ENCODE data around the gene CCDC18. TPM values are rescaled to one million over a fixed set of nuclear protein-coding genes. Genes with fewer than 3 reads are reported as not detected.

CCDC18 gene
- total RNA-seq, 4 donors from 2014 or later: 1.4 to 4.6 (median 1.8) TPM

DNA sequence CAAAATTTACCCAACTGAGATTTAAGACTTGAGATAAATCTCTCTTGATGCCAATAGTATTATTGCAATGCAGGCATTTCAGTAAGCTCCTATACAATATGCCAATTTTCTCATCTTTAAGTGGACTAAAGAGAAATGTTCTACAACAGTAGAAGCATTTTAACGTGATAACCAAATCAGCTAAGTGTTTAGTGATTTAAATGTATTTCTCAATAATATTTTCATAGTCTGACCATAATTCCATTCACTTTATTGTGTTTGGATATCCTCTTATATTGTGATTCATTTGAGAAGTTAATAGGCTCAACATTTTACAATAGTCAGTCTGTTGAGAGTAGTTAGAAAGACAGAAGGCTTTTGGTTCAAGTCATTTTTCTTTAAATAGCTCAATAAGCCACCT is 120.6 kb downstream of the CCDC18 start:
- 79% methylated on average over 1 of the region's 1 CpG for WGBS
- intact Hi-C loops (cut with DNase I): loop anchor here (10.0 kb wide), 3 partner anchors 134 to 544 kb away; no protein-coding TSS in a partner anchor

GRCh38 chr1:93302078-93302477 is 121.6 kb downstream of the CCDC18 start:
- TF ChIP-seq, protein P1, sequence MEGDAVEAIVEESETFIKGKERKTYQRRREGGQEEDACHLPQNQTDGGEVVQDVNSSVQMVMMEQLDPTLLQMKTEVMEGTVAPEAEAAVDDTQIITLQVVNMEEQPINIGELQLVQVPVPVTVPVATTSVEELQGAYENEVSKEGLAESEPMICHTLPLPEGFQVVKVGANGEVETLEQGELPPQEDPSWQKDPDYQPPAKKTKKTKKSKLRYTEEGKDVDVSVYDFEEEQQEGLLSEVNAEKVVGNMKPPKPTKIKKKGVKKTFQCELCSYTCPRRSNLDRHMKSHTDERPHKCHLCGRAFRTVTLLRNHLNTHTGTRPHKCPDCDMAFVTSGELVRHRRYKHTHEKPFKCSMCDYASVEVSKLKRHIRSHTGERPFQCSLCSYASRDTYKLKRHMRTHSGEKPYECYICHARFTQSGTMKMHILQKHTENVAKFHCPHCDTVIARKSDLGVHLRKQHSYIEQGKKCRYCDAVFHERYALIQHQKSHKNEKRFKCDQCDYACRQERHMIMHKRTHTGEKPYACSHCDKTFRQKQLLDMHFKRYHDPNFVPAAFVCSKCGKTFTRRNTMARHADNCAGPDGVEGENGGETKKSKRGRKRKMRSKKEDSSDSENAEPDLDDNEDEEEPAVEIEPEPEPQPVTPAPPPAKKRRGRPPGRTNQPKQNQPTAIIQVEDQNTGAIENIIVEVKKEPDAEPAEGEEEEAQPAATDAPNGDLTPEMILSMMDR (IDR thresholded peaks at IDR 0.05): no peak
- no peak for TF ChIP-seq EP300 (IDR thresholded peaks at IDR 0.05)
- 90% methylated on average over 5 of the region's 5 CpGs for WGBS
- H3K27ac ChIP-seq (replicated peaks in 1 of 4): no peak overlapping the region
- no peaks in the 10 kb centered on the region for H3K9me3 ChIP-seq
- H3K27me3 ChIP-seq: no peaks in the 10 kb centered on the region
- H3K36me3 ChIP-seq: peaks cover 0 to 9% (median 0%) of the 10 kb centered on the region in 4 donors
- intact Hi-C loops (cut with DNase I): loop anchor here (10.0 kb wide), 3 partner anchors 133 to 543 kb away; no protein-coding TSS in a partner anchor
- no peaks in the 10 kb centered on the region for H3K4me1 ChIP-seq
- DNase-seq (ENCODE audit: extremely low spot score): no peak
- H3K4me3 ChIP-seq: no peak overlapping the region

More for the DNA sequence above, 120.6 kb downstream of the CCDC18 start:
- H3K9me3 ChIP-seq: no peaks in the 10 kb centered on the region
- H3K27me3 ChIP-seq: no peaks in the 10 kb centered on the region
- H3K36me3 ChIP-seq: peaks cover 0 to 9% (median 0%) of the 10 kb centered on the region in 4 donors
- H3K4me3 ChIP-seq: no peak overlapping the region
- no peaks in the 10 kb centered on the region for H3K4me1 ChIP-seq
- DNase-seq (ENCODE audit: extremely low spot score): no peak
- TF ChIP-seq EP300 (IDR thresholded peaks at IDR 0.05): no peak
- TF ChIP-seq POLR2A (IDR thresholded peaks at IDR 0.05; ENCODE audit: low read depth): no peak
- TF ChIP-seq, protein P1 (IDR thresholded peaks at IDR 0.05): no peak
- TF ChIP-seq POLR2AphosphoS5 (IDR thresholded peaks at IDR 0.05): no peak
- no peak overlapping the region for H3K27ac ChIP-seq (replicated peaks in 1 of 4)

GRCh38 chr1:93304716-93305138 is 124.2 kb downstream of the CCDC18 start:
- Histone ChIP-seq H3K27me3 (no peaks in the 10 kb centered on the region), H3K27ac (replicated peaks in 1 of 4) (no peak overlapping the region), H3K9me3 (no peaks in the 10 kb centered on the region), H3K4me3 (no peak overlapping the region), H3K4me1 (no peaks in the 10 kb centered on the region), H3K36me3 (peaks cover 0 to 16% (median 0%) of the 10 kb centered on the region in 4 donors)
- no peak for DNase-seq (ENCODE audit: extremely low spot score)
- intact Hi-C loops (cut with DNase I): loop anchor here (10.0 kb wide), 3 partner anchors 130 to 540 kb away; no protein-coding TSS in a partner anchor
- TF ChIP-seq, protein P1 (IDR thresholded peaks at IDR 0.05): peak; percentile 74 to 93 (median 85)
- TF ChIP-seq EP300 (IDR thresholded peaks at IDR 0.05) (no peak), POLR2A (IDR thresholded peaks at IDR 0.05; ENCODE audit: low read depth) (no peak), POLR2AphosphoS5 (IDR thresholded peaks at IDR 0.05) (no peak)
- 27% methylated on average over 2 of the region's 2 CpGs for WGBS

DNA sequence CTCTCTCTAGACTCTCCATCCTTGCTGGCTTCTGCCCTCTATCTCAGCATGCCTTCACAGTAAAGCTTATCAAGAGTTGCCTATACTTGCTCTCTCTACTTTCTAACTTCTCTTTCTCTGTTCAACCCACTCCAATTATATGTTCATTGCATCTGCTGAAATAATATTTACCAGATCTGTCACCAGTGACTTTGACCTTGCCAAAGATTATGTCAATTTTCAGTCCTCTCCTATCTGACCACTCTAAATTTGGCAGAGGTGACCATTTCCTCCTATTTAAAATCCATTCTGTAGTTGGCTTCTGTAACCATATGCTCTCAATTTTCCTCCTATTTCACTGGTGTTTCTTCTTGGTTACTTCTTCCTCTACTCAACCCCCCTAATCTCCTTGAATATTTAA is 126.4 kb downstream of the CCDC18 start:
- Histone ChIP-seq H3K4me1 (no peaks in the 10 kb centered on the region), H3K36me3 (peaks cover 0 to 19% (median 0%) of the 10 kb centered on the region in 4 donors), H3K27me3 (no peaks in the 10 kb centered on the region), H3K9me3 (no peaks in the 10 kb centered on the region), H3K4me3 (no peak overlapping the region), H3K27ac (replicated peaks in 1 of 4) (no peak overlapping the region)
- DNase-seq (ENCODE audit: extremely low spot score): no peak
- TF ChIP-seq POLR2A (IDR thresholded peaks at IDR 0.05; ENCODE audit: low read depth): no peak
- TF ChIP-seq EP300 (IDR thresholded peaks at IDR 0.05): no peak
- TF ChIP-seq, protein P1 (IDR thresholded peaks at IDR 0.05): no peak
- no peak for TF ChIP-seq POLR2AphosphoS5 (IDR thresholded peaks at IDR 0.05)
- intact Hi-C loops (cut with DNase I): loop anchor here (10.0 kb wide), 3 partner anchors 128 to 538 kb away; no protein-coding TSS in a partner anchor

- TF ChIP-seq, protein P1 (IDR thresholded peaks at IDR 0.05): no peak
- no peak for TF ChIP-seq POLR2A (IDR thresholded peaks at IDR 0.05; ENCODE audit: low read depth)
- no peak for TF ChIP-seq POLR2AphosphoS5 (IDR thresholded peaks at IDR 0.05)
- TF ChIP-seq EP300 (IDR thresholded peaks at IDR 0.05): no peak
- intact Hi-C loops (cut with DNase I): no loop called here
- WGBS: 73% methylated on average over 4 of the region's 4 CpGs
- no peak for DNase-seq (ENCODE audit: extremely low spot score)
- no peak overlapping the region for H3K4me3 ChIP-seq
- H3K9me3 ChIP-seq: no peaks in the 10 kb centered on the region
- H3K4me1 ChIP-seq: no peaks in the 10 kb centered on the region
- H3K27ac ChIP-seq (replicated peaks in 1 of 4): no peak overlapping the region
- H3K27me3 ChIP-seq: no peaks in the 10 kb centered on the region
- peaks cover 0 to 19% (median 0%) of the 10 kb centered on the region in 4 donors for H3K36me3 ChIP-seq
These were observed 132.5 kb downstream of the CCDC18 start for GRCh38 chr1:93313026-93313425.

Measured in esophagus muscularis mucosa (tissue), 4 donors.